ENCODE data around the gene ENC1. TPM values are rescaled to one million over a fixed set of nuclear protein-coding genes. Genes with fewer than 3 reads are reported as not detected.

ENC1 gene
- total RNA-seq, 1 experiment from 2014 or later = 38.8 TPM

- DNase-seq = no peak
- no peaks in the 10 kb centered on the region for H3K27me3 ChIP-seq (ENCODE audit: insufficient read depth, low read depth)
- POLR2A ChIA-PET (ENCODE audit: unreplicated experiment) = interaction anchor here (0.6 to 0.7 kb wide), 3 partner anchors 146 to 1142 kb away, joined by 5 to 17 read pairs (median 5); no protein-coding TSS in a partner anchor
- no peak overlapping the region for H3K4me2 ChIP-seq
- H3K79me2 ChIP-seq (ENCODE audit: low read depth) = no peaks in the 10 kb centered on the region
- BruUV-seq (replicated peaks) = no TSS peak
- intact Hi-C loops (cut with micrococcal nuclease; ENCODE audit: unreplicated experiment) = no loop called here
- H3K27ac ChIP-seq = no peak overlapping the region
- no peak overlapping the region for H3K4me3 ChIP-seq
- CTCF ChIA-PET = no interaction called here
- no peaks in the 10 kb centered on the region for H4K20me1 ChIP-seq (ENCODE audit: insufficient read depth)
- no peak overlapping the region for H2AFZ ChIP-seq
- H3K9me3 ChIP-seq (ENCODE audit: insufficient read depth, low read depth) = peaks cover 8% of the 10 kb centered on the region; the same call in 1 of the 2 replicates
- TF ChIP-seq, protein P1, sequence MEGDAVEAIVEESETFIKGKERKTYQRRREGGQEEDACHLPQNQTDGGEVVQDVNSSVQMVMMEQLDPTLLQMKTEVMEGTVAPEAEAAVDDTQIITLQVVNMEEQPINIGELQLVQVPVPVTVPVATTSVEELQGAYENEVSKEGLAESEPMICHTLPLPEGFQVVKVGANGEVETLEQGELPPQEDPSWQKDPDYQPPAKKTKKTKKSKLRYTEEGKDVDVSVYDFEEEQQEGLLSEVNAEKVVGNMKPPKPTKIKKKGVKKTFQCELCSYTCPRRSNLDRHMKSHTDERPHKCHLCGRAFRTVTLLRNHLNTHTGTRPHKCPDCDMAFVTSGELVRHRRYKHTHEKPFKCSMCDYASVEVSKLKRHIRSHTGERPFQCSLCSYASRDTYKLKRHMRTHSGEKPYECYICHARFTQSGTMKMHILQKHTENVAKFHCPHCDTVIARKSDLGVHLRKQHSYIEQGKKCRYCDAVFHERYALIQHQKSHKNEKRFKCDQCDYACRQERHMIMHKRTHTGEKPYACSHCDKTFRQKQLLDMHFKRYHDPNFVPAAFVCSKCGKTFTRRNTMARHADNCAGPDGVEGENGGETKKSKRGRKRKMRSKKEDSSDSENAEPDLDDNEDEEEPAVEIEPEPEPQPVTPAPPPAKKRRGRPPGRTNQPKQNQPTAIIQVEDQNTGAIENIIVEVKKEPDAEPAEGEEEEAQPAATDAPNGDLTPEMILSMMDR (conservative IDR thresholded peaks at IDR 0.05) = no peak
- TF ChIP-seq EZH2 (IDR thresholded peaks at IDR 0.05; ENCODE audit: low read depth) = no peak
- H3K9me2 ChIP-seq (ENCODE audit: insufficient read depth) = no peaks in the 10 kb centered on the region
- H3K4me1 ChIP-seq (replicated peaks; ENCODE audit: insufficient read depth) = no peaks in the 10 kb centered on the region
- H3F3A ChIP-seq (ENCODE audit: insufficient read depth, low read depth) = no peaks in the 10 kb centered on the region
- H3K36me3 ChIP-seq (ENCODE audit: low read depth) = no peaks in the 10 kb centered on the region
Measured at GRCh38 chr5:74665273-74665672, 24.7 kb upstream of the ENC1 start.

- Histone ChIP-seq H3K4me3 (no peak overlapping the region), H3K9me2 (ENCODE audit: insufficient read depth) (no peaks in the 10 kb centered on the region), H3F3A (ENCODE audit: insufficient read depth, low read depth) (no peaks in the 10 kb centered on the region), H3K79me2 (ENCODE audit: low read depth) (no peaks in the 10 kb centered on the region), H2AFZ (no peak overlapping the region), H3K9me3 (ENCODE audit: insufficient read depth, low read depth) (peaks cover 3% of the 10 kb centered on the region; the same call in 1 of the 2 replicates), H3K27ac (no peak overlapping the region), H3K36me3 (ENCODE audit: low read depth) (no peaks in the 10 kb centered on the region), H3K4me2 (no peak overlapping the region), H3K27me3 (ENCODE audit: insufficient read depth, low read depth) (no peaks in the 10 kb centered on the region), H4K20me1 (ENCODE audit: insufficient read depth) (no peaks in the 10 kb centered on the region), H3K4me1 (replicated peaks; ENCODE audit: insufficient read depth) (no peaks in the 10 kb centered on the region)
- no peak for DNase-seq
- POLR2A ChIA-PET (ENCODE audit: unreplicated experiment) = interaction anchor here (0.7 kb wide), 2 partner anchors 145 to 272 kb away, joined by 3 to 5 read pairs; no protein-coding TSS in a partner anchor
- no peak for TF ChIP-seq EZH2 (IDR thresholded peaks at IDR 0.05; ENCODE audit: low read depth)
- TF ChIP-seq, protein P1 (conservative IDR thresholded peaks at IDR 0.05) = no peak
- BruUV-seq (replicated peaks) = no TSS peak
- intact Hi-C loops (cut with micrococcal nuclease; ENCODE audit: unreplicated experiment) = no loop called here
- CTCF ChIA-PET = no interaction called here
Measured at GRCh38 chr5:74664551-74664950, 24.0 kb upstream of the ENC1 start.

DNA sequence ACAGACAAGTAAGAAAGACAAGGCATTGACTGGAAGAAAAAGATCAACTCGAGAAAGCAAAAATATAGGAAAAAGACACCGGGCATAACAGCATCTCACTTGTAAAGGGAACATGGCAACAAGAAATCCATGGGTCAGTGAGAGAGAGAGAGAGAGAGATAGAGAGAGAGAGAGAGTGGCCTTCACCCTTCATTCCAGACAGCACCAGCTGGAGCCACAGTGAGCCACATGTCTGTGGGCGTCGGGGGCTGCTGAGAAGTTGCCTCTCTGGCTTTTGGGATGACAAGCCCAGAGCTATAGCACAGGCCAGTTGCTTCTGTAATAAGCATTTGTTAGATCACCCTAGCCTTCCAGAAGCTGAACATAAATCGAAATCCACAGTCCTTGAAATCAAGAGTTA, 20.3 kb upstream of the ENC1 start:
- no peak overlapping the region for H3K4me3 ChIP-seq
- H3K36me3 ChIP-seq (ENCODE audit: low read depth) = no peaks in the 10 kb centered on the region
- no peaks in the 10 kb centered on the region for H3K4me1 ChIP-seq (replicated peaks; ENCODE audit: insufficient read depth)
- no peaks in the 10 kb centered on the region for H3K27me3 ChIP-seq (ENCODE audit: insufficient read depth, low read depth)
- H3K4me2 ChIP-seq = no peak overlapping the region
- no peak overlapping the region for H2AFZ ChIP-seq
- TF ChIP-seq EZH2 (IDR thresholded peaks at IDR 0.05; ENCODE audit: low read depth) = no peak
- TF ChIP-seq, protein P1 (conservative IDR thresholded peaks at IDR 0.05) = no peak
- no peaks in the 10 kb centered on the region for H3F3A ChIP-seq (ENCODE audit: insufficient read depth, low read depth)
- no peak overlapping the region for H3K27ac ChIP-seq
- POLR2A ChIA-PET (ENCODE audit: unreplicated experiment) = no interaction called here
- no peaks in the 10 kb centered on the region for H3K9me2 ChIP-seq (ENCODE audit: insufficient read depth)
- no peak for DNase-seq
- H3K9me3 ChIP-seq (ENCODE audit: insufficient read depth, low read depth) = no peaks in the 10 kb centered on the region
- CTCF ChIA-PET = interaction anchor here (0.6 kb wide), 1 partner anchor 24 kb away, joined by 4 read pairs; no protein-coding TSS in a partner anchor
- H4K20me1 ChIP-seq (ENCODE audit: insufficient read depth) = no peaks in the 10 kb centered on the region
- intact Hi-C loops (cut with micrococcal nuclease; ENCODE audit: unreplicated experiment) = no loop called here
- no TSS peak for BruUV-seq (replicated peaks)
- H3K79me2 ChIP-seq (ENCODE audit: low read depth) = no peaks in the 10 kb centered on the region

Measured in PC-9 (cell line).